Astrocyte of the hippocampus (primary cell): ENCODE measurements around the gene NHERF1.

ENCODE experiments used
- DNase-seq: peaks from one replicate; pipeline ENCODE4 v3.0.0; 2011; ENCODE audit warnings: low read depth, low spot score

The NHERF1 gene

DNA sequence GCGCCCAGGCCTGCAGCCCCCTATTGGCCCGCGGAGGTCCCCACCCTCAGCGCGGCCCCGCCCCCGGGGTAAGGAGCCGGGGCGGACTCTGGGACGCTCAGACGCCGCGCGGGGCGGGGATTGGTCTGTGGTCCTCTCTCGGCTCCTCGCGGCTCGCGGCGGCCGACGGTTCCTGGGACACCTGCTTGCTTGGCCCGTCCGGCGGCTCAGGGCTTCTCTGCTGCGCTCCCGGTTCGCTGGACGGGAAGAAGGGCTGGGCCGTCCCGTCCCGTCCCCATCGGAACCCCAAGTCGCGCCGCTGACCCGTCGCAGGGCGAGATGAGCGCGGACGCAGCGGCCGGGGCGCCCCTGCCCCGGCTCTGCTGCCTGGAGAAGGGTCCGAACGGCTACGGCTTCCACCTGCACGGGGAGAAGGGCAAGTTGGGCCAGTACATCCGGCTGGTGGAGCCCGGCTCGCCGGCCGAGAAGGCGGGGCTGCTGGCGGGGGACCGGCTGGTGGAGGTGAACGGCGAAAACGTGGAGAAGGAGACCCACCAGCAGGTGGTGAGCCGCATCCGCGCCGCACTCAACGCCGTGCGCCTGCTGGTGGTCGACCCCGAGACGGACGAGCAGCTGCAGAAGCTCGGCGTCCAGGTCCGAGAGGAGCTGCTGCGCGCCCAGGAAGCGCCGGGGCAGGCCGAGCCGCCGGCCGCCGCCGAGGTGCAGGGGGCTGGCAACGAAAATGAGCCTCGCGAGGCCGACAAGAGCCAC, at the start of gene NHERF1:
NHERF1 (plus strand) TSS at position 100 of the 750 bp plus-strand sequence; CDS start at position 319, 219 bp downstream.
- DNase-seq: peak; percentile 98

DNA sequence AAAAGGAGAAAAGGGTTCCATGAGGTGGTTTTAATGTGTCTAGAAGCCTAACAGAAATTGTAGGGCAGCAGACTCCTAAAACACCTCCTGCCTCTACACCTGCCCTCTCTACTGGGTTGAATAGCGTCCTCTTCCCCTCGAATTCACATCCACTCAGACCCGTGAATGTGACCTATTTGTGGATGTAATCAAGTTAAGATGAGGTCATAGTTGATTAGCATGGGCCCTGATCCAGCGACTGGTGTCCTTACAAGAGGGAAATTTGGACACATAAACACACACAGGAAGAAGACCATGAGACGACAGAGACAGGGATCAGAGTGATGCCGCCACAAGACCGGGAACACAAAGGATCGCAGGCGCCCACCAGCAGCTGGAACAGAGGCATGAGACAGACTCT, 49.2 kb upstream of the NHERF1 start:
- DNase-seq: no peak

DNA sequence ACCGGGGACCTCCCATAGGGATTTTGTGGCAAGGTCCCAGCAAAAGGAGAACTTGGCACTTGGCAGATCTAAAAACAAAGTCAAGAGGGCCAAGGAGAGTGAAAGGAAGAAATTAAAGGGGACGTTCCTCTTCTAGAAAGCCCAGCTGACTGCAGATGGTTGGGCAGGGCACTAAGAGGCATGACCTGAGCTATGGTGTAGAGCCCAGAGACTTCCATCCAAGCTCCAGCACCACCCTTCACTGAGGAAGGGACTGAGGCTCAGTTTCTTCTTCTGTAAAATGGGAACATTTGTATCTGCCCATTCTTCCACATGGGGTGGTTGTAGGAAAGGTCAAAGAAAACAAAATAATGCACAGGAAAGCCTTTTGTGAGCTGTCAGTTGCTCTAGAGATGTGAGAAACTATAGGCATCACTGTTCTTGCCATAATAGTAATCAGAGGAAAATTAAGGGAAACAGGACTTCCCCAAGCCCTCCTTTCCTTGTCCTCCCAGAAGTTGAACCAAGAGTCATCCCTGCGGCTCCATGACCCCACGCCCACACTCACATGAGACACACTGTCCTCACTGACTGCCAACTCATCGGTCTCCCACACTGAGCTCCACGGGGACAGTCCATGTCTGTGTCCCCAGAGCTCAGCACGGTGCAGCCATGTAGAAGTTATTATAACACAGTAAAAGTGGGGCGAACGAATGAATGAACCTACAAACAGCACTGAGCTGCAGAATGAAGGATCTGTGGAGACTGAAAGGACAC, 46.1 kb upstream of the NHERF1 start:
- no peak for DNase-seq

DNA sequence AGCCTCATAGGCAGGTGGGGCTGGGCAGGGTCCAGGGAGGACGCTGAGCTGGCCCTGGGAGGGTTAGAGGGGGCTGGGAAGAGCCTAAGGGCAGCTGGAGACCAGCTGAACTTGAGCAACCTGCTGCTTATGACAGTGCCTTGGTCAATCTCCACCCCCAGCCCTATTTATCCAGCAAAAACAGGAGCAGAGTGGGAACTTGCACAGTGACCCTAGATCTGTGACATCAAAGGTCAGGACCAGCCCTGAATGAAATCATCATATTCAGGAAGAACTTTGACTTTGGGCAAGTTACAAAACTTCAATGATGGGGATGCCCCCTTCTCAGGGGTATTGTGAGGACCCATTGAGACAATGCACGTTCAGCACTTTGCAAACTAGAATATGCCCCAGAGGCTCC, 45.1 kb upstream of the NHERF1 start:
- DNase-seq: no peak

DNA sequence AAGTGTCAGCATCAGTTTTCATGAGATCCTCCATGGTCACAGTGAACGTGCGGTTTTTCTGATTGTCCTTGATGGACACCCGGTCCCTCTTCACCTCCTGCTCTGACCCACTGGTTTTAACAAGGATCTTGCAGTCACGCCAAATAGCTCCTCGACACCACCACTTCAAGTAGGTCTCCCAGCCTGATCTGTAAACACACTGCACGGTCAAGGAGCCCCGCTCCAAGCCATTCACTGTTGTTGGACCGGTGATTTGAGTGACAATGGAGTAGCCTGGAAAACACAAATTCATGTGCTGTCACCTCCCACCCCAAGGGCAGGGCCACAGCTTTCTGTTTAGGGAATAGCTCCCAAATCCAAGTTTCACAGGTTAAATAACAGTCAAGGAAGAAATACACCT, 43.9 kb upstream of the NHERF1 start:
- no peak for DNase-seq

DNA sequence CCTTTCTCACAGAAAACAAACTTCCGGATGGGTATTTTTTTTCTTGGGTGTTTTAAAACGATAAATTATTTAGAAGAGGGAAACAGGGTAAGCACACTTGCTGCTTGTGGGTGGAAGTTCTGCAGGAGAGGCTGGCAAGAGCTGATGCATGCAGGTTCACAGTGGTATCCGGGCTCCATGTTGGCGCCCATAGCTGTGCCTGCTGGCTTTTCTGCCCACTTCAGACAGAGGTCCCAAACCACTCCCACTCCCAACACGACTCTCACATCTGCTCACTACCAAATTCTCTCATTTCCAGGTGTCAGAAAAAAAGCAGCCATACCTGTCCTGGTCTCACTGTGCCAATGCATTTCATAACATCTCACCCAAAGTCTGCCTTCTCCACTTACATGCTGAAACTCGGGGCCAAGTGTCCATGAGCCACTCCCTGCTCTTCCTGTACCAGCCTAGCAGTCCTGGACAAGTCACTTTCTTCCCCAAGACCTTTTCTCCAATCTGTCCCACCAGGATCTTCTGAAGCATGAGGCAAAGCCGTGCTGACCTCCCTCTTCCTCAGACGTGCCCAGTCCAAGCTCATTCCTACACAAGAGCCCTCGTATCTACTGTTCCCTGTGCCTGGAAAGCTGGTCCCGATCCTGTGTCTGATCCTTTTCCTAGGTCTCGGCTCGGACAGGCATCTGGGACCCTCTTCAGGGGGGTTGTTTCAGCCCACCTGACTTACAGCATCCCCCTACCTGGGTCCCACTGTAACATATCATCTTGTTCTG, 37.2 kb upstream of the NHERF1 start:
- no peak for DNase-seq

DNA sequence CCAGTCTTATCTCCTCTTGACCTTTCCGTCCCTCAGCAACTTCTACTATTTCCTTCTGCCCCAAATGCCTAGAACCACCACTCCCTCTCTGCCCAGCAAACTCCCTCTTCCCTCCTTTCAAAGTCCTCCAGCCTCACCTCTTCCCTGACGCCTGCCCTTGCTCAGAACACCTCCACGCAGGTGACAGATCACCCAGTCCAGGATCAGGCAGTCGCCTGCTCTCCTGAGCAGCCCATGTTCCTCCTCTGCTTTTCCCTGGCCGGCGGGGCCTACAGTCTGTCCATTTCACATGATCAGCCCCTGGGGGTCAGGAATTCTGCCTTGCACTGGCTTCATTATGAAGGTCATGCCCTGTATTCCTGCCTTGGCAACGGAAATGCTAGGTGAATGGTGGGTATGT, 36.1 kb upstream of the NHERF1 start:
- no peak for DNase-seq

DNA sequence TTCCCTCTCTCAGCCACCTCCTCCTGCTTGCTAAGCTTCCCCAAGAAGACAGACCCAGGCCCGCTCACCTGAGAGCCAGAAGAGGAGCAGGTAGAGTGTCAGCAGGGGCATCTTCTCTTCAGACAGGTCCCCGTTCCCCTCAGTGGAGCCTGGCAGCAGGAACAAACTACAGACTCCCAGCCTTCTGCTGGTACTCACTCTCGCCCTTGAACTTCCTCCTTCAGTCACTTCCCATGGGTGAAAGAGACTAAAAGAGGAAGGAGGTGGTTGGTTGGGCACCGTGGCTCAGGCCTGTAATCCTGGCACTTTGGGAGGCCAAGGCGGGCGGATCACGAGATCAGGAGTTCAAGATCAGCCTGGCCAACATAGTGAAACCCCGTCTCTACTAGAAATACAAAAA, 35.7 kb upstream of the NHERF1 start, which contains the start of gene CD300LF:
CD300LF (minus strand) TSS at position 168 of the 400 bp plus-strand sequence; CDS start at position 111, 57 bp downstream.
- no peak for DNase-seq

DNA sequence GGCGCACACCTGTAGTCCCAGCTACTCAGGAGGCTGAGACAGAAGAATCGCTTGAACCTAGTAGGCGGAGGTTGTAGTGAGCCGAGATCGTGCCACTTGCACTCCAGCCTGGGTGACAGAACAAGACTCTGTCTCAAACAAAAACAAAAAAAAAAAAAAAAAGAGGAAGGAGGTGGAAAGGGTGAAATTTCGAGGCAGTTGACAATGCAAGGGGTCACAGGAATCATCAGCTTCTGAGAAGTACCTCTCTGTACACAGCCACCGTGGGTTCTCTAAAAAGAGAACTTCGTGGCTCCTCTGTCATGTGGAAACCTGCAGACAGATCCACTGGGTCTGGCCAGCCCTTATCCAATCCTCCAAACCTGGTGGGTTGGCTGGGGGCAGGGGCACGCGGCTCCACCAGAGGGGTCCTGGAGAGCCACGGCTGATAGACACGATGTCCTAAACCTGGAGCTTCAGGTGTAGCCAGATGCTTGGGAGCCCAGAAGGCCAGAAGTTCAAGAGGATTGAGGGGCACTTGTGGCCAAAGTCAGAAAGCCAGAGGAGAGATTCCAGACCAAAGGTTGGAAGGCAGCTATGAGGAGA, 35.2 kb upstream of the NHERF1 start:
- no peak for DNase-seq

DNA sequence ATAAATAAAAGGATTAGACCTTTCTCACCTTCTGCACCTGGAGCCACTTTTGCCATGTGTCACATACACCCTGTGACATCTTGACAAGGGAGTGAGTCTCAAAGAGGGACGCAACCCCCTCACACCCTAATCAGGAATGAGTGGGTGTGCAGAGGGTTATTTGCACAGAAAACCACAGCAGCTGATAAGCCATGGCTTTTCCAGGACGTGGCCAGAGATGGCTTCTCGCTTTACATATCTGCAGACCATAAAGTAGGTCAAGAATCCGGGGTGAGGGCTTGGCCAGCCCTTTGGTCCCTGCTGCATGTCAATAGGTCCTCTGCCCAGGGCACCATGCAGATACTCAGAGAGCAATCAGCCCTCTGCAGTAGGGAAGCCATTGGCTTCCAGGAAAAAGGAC, 33.3 kb upstream of the NHERF1 start:
- DNase-seq: peak; percentile 11

DNA sequence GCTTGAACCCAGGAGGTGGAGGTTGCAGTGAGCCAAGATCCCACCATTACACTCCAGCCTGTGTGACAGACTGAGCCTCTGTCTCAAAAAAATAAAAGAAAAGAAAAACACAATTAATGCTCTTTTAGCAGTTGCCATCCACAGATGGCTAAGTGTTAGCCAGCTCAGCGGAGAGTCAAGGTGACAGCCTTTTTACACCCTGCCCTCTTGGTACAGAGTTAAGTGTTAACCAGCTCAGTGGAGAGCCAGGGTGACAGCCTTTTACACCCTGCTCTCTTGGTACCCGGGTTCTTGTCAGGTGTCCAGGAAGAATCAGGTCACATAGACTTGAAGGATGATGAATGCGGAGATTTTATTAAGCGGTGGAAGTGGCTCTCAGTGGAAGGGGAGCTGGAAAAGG, 27.9 kb upstream of the NHERF1 start:
- DNase-seq: no peak

DNA sequence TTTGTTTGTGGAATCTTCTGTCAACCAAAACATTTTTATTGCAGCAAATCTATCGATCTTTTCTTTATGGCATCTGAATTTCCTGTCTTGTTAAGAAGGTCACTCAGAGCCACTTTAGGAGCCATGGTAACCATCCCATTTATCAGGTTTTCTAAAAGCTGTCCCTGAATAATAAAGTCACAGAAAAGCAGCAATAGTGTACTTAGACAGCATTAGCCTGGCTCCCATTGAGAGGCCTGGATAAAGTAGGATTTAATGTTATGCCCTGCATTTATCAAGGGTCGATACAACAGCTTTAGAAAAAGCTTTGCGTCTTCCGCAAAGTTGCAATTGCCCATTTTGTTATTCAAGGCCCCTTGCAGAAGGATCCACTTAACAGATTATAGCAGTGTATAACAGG, 25.6 kb upstream of the NHERF1 start:
- no peak for DNase-seq

DNA sequence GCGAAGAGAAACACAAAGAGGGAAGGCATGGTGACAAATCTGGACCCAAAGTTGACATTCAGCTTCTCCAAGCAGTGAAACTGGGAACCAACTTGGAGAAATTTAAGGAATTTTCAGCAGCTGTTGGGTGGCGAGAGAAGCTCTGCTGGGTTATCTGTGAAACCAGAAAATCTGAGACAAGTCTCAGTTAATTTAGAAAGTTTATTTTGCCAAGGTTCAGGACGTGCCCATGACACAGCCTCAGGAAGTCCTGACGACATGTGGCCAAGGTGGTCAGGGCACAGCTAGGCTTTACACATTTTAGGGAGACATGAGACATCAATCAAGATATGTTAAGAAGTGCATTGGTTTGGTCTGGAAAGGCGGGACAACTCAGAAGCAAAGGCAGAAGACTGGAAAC, 24.5 kb upstream of the NHERF1 start:
- no peak for DNase-seq

DNA sequence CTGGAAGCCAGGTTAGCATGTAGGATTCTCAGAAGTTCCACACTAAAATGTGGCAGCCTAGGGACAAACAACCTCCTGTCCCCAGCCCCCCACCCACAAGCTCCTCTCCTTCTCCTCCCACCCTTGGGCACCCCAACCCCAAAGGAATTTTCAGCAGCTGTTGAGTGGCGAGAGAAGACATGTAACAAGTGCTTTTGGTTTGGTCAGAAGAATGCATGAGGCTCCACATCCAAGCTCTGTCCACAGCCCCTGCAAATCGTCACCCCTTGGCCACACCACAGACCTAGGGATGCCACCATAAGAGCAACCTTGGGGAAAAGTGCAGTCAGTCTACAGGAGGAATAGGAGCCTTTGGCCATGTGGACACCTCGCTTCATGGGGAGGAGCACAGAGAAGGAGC, 23.3 kb upstream of the NHERF1 start:
- DNase-seq: no peak

DNA sequence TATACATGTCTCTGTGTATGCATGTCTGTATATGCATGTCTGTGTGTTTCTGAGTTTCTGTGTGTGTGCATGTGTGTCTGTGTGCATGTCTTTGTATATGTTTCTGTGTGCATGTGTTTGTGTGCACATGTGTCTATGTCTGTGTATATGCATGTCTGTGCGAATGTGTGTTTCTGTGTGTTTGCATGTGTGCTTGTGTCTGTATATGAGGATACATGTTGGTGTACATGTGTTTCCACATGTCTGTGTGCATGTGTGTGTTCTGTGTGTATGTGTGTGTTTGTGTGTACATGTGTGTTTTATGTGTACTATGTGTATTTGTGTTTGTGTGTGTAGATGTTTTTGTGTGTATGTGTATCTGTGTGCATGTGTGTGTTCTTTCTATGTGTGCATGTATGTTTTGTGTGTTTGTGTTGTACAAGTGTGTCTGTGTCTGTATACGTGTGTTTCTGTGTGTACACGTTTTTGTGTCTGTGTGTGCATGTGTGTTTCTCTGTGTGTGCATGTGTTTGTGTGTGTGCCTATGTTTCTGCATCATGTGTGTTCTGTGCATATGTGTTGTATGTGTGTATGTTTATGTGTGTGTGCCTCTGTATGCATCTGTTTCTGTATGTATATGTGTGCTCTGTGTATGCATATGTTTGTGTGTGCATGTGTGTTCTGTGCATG, 20.3 kb upstream of the NHERF1 start:
- DNase-seq: no peak

DNA sequence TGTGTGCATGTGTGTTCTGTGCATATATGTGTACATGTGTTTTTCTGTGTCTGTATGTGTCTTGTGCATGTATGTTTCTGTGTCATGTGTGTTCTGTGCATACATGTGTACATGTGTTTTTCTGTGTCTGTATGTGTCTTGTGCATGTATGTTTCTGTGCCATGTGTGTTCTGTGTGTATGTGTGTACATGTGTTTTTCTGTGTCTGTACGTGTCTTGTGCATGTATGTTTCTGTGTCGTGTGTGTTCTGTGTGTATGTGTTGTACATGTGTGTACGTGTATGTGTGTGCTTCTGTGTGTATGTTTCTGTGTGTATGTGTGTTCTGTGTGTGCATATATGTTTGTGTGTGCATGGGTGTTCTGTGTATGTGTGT, 19.7 kb upstream of the NHERF1 start:
- no peak for DNase-seq

DNA sequence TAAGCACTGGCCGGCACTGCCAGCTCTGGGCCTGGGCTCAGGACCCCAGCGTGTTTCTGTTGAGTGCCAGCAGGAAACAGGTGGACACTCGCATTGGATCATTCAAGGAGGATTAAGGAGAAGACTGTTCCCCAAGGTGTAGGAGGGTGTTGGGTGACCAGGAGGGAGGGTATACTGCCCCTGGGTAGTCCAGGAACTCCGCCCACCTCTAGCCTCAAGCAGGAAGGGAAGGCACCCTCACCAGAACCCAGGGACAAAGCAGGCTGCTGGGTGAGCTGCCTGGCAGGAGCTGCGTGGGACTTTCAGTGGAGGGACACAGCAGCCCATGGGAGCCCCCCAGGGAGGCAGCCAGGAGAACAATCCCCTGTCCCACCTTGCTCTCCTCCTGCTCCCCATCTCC, 19.1 kb upstream of the NHERF1 start:
- no peak for DNase-seq

DNA sequence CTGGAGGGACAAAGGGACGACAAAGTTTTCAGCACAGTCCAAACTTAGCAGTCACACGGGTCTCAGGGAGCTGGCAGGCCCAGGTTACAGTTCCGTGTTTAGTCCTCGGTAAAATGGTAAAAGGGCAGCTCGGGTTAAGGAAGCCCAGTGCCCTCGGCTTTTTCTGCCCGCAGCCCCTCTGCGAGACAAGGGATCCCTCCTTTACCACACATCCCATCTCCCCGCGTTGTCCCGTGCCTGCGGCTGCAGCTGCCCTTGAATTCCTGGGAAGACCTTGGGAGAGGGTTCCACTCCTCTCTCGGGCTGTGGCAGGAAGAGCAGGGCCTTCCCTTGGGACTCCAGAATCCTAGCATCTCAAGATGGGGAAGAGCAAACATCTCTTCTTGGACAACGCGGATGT, 18.6 kb upstream of the NHERF1 start:
- no peak for DNase-seq

DNA sequence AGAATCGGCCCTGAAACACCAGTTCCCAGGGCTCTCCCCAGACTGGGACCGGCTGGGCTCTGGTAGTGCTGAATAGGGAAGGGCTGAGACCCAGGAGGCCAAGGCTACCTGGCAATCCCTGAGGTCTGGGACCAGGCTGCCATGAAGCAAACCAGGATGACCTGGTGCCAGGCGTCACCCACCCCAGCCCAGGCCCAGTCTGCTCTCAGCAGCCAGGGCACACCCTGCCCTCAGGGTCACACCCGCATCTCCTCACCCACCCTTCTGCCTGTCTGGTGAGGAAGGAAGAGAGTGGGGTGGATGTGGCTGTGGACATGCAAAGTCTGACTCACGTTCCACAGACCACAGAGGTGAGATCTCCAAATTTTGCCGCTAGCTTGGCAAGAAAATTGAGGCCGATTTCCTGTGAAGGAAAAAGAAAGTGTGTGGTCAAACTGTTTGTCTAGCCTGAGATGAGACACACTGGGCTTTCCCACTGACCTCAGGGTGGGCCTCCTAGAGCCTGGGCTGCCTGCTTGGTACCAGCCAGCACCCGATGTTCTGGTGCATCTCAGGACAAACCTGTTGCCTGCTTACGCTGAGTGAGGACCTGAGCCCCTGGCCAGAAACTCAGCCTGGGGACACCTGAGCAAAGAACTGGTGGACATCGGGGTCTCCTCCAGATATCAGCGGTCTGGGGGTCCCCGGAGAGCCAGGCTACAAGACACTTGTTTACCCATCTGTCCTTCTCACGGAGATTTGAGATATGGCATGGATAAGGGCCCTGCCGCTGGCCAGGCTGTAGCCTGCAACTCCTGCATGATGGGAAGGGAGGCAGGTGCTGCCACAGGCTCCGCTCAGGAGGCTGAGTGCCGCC, 17.7 kb upstream of the NHERF1 start:
- no peak for DNase-seq

DNA sequence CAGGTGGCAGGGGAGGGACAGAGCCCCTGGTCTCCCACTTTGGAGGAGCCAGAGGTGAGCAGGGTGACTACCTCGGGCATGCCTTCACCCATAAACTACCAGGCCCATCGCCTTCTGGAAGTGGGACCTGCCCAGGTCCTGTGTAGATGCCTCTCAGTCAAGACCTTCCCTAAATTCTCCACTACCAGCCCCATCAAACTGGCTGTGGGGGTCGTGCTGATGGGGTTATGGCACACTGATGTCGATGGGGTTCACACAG, 17.2 kb upstream of the NHERF1 start:
- DNase-seq: no peak
